ENCODE data around the gene DSCAML1.

Gene DSCAML1

GRCh38 chr11:117490911-117491310 lies 306.1 kb downstream of the DSCAML1 start:
- DNase-seq (ENCODE audit: low read depth), result no peak

- no peak for DNase-seq (ENCODE audit: low read depth)
These were observed 306.9 kb downstream of the DSCAML1 start for GRCh38 chr11:117489999-117490679.

- DNase-seq (ENCODE audit: low read depth), result no peak
These were observed 307.7 kb downstream of the DSCAML1 start for GRCh38 chr11:117488996-117489952.

GRCh38 chr11:117486059-117486458 lies 311.0 kb downstream of the DSCAML1 start:
- no peak for DNase-seq (ENCODE audit: low read depth)

GRCh38 chr11:117484156-117484555 lies 312.9 kb downstream of the DSCAML1 start:
- DNase-seq (ENCODE audit: low read depth), result no peak

GRCh38 chr11:117483372-117483771 lies 313.6 kb downstream of the DSCAML1 start:
- DNase-seq (ENCODE audit: low read depth), result no peak

- DNase-seq (ENCODE audit: low read depth), result no peak
These were observed 314.1 kb downstream of the DSCAML1 start for GRCh38 chr11:117482881-117483280.

GRCh38 chr11:117481885-117482284 lies 315.1 kb downstream of the DSCAML1 start:
- no peak for DNase-seq (ENCODE audit: low read depth)

- DNase-seq (ENCODE audit: low read depth), result no peak
These were observed 316.0 kb downstream of the DSCAML1 start for GRCh38 chr11:117481036-117481435.

GRCh38 chr11:117480221-117480620 lies 316.8 kb downstream of the DSCAML1 start:
- DNase-seq (ENCODE audit: low read depth), result no peak

GRCh38 chr11:117479372-117479771 lies 317.6 kb downstream of the DSCAML1 start:
- DNase-seq (ENCODE audit: low read depth), result no peak

- no peak for DNase-seq (ENCODE audit: low read depth)
These were observed 318.1 kb downstream of the DSCAML1 start for GRCh38 chr11:117478926-117479325.

GRCh38 chr11:117478126-117478860 lies 318.7 kb downstream of the DSCAML1 start:
- DNase-seq (ENCODE audit: low read depth), result no peak

- DNase-seq (ENCODE audit: low read depth), result no peak
These were observed 319.3 kb downstream of the DSCAML1 start for GRCh38 chr11:117477721-117478120.

GRCh38 chr11:117476531-117477142 lies 320.4 kb downstream of the DSCAML1 start:
- no peak for DNase-seq (ENCODE audit: low read depth)

- DNase-seq (ENCODE audit: low read depth), result no peak
These were observed 321.1 kb downstream of the DSCAML1 start for GRCh38 chr11:117475716-117476530.

GRCh38 chr11:117473481-117474091 lies 323.4 kb downstream of the DSCAML1 start:
- no peak for DNase-seq (ENCODE audit: low read depth)

GRCh38 chr11:117471776-117472175 lies 325.2 kb downstream of the DSCAML1 start:
- no peak for DNase-seq (ENCODE audit: low read depth)

- DNase-seq (ENCODE audit: low read depth), result no peak
These were observed 326.4 kb downstream of the DSCAML1 start for GRCh38 chr11:117470576-117470975.

- DNase-seq (ENCODE audit: low read depth), result no peak
These were observed 328.1 kb downstream of the DSCAML1 start for GRCh38 chr11:117468888-117469287.

- DNase-seq (ENCODE audit: low read depth), result no peak
These were observed 329.2 kb downstream of the DSCAML1 start for GRCh38 chr11:117467770-117468169.

Measured in GM04504 (cell line).